Vagina (tissue), 2 donors: ENCODE data around the gene PLCD4. TPM values are rescaled to one million over a fixed set of nuclear protein-coding genes. Genes with fewer than 3 reads are reported as not detected.

ENCODE experiments used
- DNase-seq, 2 donors: peaks; one replicate each; pipeline ENCODE4 v3.0.0-alpha.2; 2017; ENCODE audit errors: extremely low spot score in 2 of 2
- H3K27ac ChIP-seq: fragments of 200-600 bp; sonication (generic); one replicate; pipeline ENCODE4 v1.5.1; 2019
- H3K27me3 ChIP-seq: fragments of 200-600 bp; sonication (generic); one replicate; pipeline ENCODE4 v1.5.1; 2019
- H3K36me3 ChIP-seq, 2 donors: fragments of 200-600 bp; sonication (generic); one replicate each; pipeline ENCODE4 v1.5.1; 2017 to 2019
- H3K4me1 ChIP-seq: fragments of 200-600 bp; sonication (generic); one replicate; pipeline ENCODE4 v1.5.1; 2019
- H3K4me3 ChIP-seq, 2 donors: fragments of 200-600 bp; sonication (generic); 1 replicate in 1 of 2; 2 replicates in 1 of 2; pipeline ENCODE4 v1.5.1; 2016 to 2019
- H3K9me3 ChIP-seq: fragments of 200-600 bp; sonication (generic); one replicate; pipeline ENCODE4 v1.5.1; 2019
- CTCF ChIP-seq, 3 experiments: fragments of 450-650 bp in 2 of 3; fragments of 200-600 bp in 1 of 3; sonication (generic) in 1 of 3; IDR thresholded peaks; one replicate each; pipeline ENCODE4 v1.5.1; 2017 to 2019; ENCODE audit warnings: antibody characterized with exemption in 3 of 3, mild to moderate bottlenecking in 2 of 3, moderate library complexity in 2 of 3
- POLR2A ChIP-seq, 2 donors: fragments of 450-650 bp; IDR thresholded peaks; one replicate each; pipeline ENCODE4 v1.6.1; 2017; ENCODE audit warnings: antibody characterized with exemption in 2 of 2, mild to moderate bottlenecking in 2 of 2, moderate library complexity in 2 of 2
- POLR2AphosphoS5 ChIP-seq, 2 donors: sonication (generic); formaldehyde crosslinking; IDR thresholded peaks; one replicate each; pipeline ENCODE4 v1.9.0; 2017; ENCODE audit warnings: antibody characterized with exemption in 2 of 2, mild to moderate bottlenecking in 2 of 2, low read depth in 1 of 2; ENCODE audit not compliant: insufficient read depth in 1 of 2
- intact Hi-C: fragments of 100-400 bp; cut with DNase I; formaldehyde crosslinking; loops from one replicate; pipeline ENCODE4 v1.15.1; 2023
- total RNA-seq: library from RNA; depleted of rRNA; stranded (reverse); fragments of >200 nt; gene quantifications from one replicate; pipeline ENCODE4 v1.2.3, GENCODE V29; 2016

The PLCD4 gene
- total RNA-seq, 1 donor from 2014 or later: 12.0 TPM

DNA sequence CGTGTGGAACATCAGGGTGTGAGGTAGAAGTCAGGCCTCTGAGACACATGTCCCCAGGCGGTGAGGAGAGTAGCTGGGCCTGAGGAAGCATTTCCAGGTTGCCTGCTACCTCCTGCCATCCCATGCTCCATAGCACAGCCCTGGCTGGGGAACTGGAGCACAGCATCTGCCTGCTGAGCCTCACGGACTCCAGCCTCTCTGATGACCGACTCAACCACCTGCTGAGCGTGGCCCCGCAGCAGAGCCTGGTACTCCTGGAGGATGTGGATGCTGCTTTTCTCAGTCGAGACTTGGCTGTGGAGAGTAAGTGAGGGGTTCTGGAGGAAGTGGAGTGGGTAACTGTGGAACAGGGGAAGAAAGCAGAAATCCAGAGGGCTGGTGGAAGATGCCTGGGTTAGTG lies 54.7 kb downstream of the PLCD4 start:
- intact Hi-C loops: no loop called here
- Histone ChIP-seq H3K4me3 (no peak overlapping the region), H3K4me1 (peaks cover 21% of the 10 kb centered on the region), H3K27ac (no peak overlapping the region), H3K27me3 (no peaks in the 10 kb centered on the region), H3K9me3 (no peaks in the 10 kb centered on the region), H3K36me3 (peaks cover 0 to 44% of the 10 kb centered on the region in 2 donors)
- TF ChIP-seq CTCF (IDR thresholded peaks at IDR 0.05) (no peak), POLR2A (IDR thresholded peaks at IDR 0.05) (no peak), POLR2AphosphoS5 (IDR thresholded peaks at IDR 0.05; ENCODE audit: insufficient read depth in 1 of 2, low read depth in 1 of 2) (no peak)
- DNase-seq: no peak

- Histone ChIP-seq H3K27ac (no peak overlapping the region), H3K4me1 (peaks cover 19% of the 10 kb centered on the region), H3K9me3 (no peaks in the 10 kb centered on the region), H3K36me3 (peaks cover 0 to 48% of the 10 kb centered on the region in 2 donors), H3K4me3 (no peak overlapping the region), H3K27me3 (no peaks in the 10 kb centered on the region)
- no peak for DNase-seq
- intact Hi-C loops: no loop called here
- TF ChIP-seq POLR2AphosphoS5 (IDR thresholded peaks at IDR 0.05; ENCODE audit: insufficient read depth in 1 of 2, low read depth in 1 of 2) (no peak), POLR2A (IDR thresholded peaks at IDR 0.05) (no peak), CTCF (IDR thresholded peaks at IDR 0.05) (no peak)
Measured at GRCh38 chr2:218662827-218663226, 55.1 kb downstream of the PLCD4 start.

- DNase-seq: no peak
- Histone ChIP-seq H3K27ac (no peak overlapping the region), H3K4me1 (peaks cover 10% of the 10 kb centered on the region), H3K4me3 (no peak overlapping the region), H3K27me3 (no peaks in the 10 kb centered on the region), H3K9me3 (no peaks in the 10 kb centered on the region), H3K36me3 (peaks cover 0 to 58% of the 10 kb centered on the region in 2 donors)
- no peak for TF ChIP-seq POLR2A (IDR thresholded peaks at IDR 0.05)
- no peak for TF ChIP-seq POLR2AphosphoS5 (IDR thresholded peaks at IDR 0.05; ENCODE audit: insufficient read depth in 1 of 2, low read depth in 1 of 2)
- no peak for TF ChIP-seq CTCF (IDR thresholded peaks at IDR 0.05)
- intact Hi-C loops: no loop called here
Measured at GRCh38 chr2:218663901-218664300, 56.2 kb downstream of the PLCD4 start.

- DNase-seq: no peak
- intact Hi-C loops: no loop called here
- peaks cover 0 to 58% of the 10 kb centered on the region in 2 donors for H3K36me3 ChIP-seq
Measured at GRCh38 chr2:218664653-218665052, 57.0 kb downstream of the PLCD4 start.

More at GRCh38 chr2:218664653-218665052, 57.0 kb downstream of the PLCD4 start:
- no peak overlapping the region for H3K27ac ChIP-seq
- TF ChIP-seq POLR2A (IDR thresholded peaks at IDR 0.05): no peak
- no peak for TF ChIP-seq POLR2AphosphoS5 (IDR thresholded peaks at IDR 0.05; ENCODE audit: insufficient read depth in 1 of 2, low read depth in 1 of 2)
- TF ChIP-seq CTCF (IDR thresholded peaks at IDR 0.05): no peak
- H3K27me3 ChIP-seq: no peaks in the 10 kb centered on the region
- H3K4me1 ChIP-seq: peaks cover 11% of the 10 kb centered on the region
- H3K9me3 ChIP-seq: no peaks in the 10 kb centered on the region
- H3K4me3 ChIP-seq: no peak overlapping the region
